ENCODE measurements around the gene POLR2J3.
"Not testable (repeated sequence)": the region's sequence is repeated elsewhere in the genome, so short reads cannot be mapped to it uniquely, and the experiment has no call there.

DNA sequence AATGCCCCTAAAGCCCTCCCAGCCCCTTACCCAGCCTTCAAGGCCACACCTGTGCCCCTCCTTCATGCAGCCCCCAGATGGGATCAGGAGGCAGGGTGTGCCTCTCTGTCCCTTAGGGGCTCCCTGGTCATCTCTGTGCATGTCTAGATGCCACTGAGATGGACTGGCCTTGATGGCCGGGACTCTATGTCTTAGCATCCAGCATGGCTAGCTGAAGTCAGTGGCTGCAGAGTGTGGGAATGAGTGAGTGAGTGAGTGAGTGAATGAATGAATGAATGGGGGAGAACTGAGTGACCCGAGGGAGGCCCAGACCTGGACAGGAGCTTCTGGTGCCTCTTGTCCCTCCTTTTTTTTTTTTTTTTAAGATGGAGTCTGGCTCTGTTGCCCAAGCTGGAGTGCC, 40.3 kb downstream of the POLR2J3 start:
- TF ChIP-seq, protein P1, sequence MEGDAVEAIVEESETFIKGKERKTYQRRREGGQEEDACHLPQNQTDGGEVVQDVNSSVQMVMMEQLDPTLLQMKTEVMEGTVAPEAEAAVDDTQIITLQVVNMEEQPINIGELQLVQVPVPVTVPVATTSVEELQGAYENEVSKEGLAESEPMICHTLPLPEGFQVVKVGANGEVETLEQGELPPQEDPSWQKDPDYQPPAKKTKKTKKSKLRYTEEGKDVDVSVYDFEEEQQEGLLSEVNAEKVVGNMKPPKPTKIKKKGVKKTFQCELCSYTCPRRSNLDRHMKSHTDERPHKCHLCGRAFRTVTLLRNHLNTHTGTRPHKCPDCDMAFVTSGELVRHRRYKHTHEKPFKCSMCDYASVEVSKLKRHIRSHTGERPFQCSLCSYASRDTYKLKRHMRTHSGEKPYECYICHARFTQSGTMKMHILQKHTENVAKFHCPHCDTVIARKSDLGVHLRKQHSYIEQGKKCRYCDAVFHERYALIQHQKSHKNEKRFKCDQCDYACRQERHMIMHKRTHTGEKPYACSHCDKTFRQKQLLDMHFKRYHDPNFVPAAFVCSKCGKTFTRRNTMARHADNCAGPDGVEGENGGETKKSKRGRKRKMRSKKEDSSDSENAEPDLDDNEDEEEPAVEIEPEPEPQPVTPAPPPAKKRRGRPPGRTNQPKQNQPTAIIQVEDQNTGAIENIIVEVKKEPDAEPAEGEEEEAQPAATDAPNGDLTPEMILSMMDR (IDR thresholded peaks at IDR 0.05): not testable (repeated sequence)
- TF ChIP-seq POLR2A (IDR thresholded peaks at IDR 0.05): not testable (repeated sequence)

Measured in tibial nerve (tissue), 3 donors.